HFF-Myc (cell line): ENCODE results near the gene RBFOX2.

Experiments used
- DNase-seq: peaks from one replicate; pipeline ENCODE4 v3.0.0-alpha.2; 2011; ENCODE audit warnings: low read depth; ENCODE audit errors: extremely low read depth
- H3K4me3 ChIP-seq: replicated peaks from 2 replicates; pipeline ENCODE4 v1.5.1; 2011; ENCODE audit warnings: low read depth, mild to moderate bottlenecking, control low read depth, low read length
- TF ChIP-seq, protein P1 (sequence below): IDR thresholded peaks from 2 replicates; pipeline ENCODE4 v1.5.1; 2012; ENCODE audit warnings: mild to moderate bottlenecking, low read depth, low read length, control low read depth; ENCODE audit errors: missing control alignments

RBFOX2 gene

DNA sequence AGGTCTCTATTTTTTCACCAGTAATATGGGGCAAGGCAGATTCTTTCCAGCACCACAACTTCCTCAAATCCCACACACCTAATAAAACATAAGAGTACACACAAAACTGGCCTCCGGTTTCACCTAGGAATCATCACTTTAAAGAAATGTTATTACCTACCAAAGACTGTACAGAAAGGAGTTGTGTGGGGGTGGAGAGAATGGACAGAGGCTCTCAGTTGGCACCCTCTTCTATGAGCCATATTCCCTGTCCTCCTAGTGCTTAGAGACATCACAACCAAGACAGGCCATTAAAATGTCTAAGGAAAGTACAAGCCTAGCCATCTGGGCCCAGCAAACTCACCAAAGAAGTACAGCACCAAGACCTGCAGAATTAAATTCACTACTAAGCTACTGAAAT is 56.1 kb downstream of the RBFOX2 start:
- DNase-seq: peak; percentile 79
- no peak overlapping the region for H3K4me3 ChIP-seq
- TF ChIP-seq, protein P1, sequence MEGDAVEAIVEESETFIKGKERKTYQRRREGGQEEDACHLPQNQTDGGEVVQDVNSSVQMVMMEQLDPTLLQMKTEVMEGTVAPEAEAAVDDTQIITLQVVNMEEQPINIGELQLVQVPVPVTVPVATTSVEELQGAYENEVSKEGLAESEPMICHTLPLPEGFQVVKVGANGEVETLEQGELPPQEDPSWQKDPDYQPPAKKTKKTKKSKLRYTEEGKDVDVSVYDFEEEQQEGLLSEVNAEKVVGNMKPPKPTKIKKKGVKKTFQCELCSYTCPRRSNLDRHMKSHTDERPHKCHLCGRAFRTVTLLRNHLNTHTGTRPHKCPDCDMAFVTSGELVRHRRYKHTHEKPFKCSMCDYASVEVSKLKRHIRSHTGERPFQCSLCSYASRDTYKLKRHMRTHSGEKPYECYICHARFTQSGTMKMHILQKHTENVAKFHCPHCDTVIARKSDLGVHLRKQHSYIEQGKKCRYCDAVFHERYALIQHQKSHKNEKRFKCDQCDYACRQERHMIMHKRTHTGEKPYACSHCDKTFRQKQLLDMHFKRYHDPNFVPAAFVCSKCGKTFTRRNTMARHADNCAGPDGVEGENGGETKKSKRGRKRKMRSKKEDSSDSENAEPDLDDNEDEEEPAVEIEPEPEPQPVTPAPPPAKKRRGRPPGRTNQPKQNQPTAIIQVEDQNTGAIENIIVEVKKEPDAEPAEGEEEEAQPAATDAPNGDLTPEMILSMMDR: no peak

DNA sequence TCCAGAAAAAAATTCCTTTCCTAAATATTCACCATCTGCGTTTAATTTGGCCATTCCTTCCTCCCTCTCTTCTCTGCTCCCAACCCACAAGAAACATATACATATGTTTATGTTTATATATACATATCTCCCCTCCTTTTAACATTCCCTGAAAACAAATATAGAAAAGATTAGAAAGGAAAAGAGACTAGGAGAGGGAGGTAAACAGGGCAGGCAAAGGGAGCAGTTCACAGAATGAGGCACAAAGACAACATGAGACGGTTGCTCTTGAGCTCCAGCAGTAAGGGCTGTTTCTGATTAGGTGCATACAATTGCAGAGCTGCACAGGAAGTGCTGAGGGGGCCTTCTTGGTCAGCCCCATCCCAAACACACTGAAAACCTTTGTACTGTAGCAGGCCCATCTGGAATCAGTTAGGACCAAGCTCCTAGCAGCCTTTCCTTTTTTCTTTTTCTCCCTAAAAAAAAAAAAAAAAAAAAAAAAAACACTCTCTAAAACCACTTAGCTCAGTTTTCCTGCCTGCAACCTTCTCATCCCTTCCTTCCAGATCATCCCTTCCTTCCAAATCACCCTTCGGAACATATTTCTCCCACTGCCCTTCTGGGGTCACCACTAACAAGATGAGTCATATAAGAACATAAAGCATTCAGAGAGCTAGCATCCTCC is 57.0 kb downstream of the RBFOX2 start:
- DNase-seq: peak; percentile 99
- no peak overlapping the region for H3K4me3 ChIP-seq
- TF ChIP-seq, protein P1: no peak

DNA sequence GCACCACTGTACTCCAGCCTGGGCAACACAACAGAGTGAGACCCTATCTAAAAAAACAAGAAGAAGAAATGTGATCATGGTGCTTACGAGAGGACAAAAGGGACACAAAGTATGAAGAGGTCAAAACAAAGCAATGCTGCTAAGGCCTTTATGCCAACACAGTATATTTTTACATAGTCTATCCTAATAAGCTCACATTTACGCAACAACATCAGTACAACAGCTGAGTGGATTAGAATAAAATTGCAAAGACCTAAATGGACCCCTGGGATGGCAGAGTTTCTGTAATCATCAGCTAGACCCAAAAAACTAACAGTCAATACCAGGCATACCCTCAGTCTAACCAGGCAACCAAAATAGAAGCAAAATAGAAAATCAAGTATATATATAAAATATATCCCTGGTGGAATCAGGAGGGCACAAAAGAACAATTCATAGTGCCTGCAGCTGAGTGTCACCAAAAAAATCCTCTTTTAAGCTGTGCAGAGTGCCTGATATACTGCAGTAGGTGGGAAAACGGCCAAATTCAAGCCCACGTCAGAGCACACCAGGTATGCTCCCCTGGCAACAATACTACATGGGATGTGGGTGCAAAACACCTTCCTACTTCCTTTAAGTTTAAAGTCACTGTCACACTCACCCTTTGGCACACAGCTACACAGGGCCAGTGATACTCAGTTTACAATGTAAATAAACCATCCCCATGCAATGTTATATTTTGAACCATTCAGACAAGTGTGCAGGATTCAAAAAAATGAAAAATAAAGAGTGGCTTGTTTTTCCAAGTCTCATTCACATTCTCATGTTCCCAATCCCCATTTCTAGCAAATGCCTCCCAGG is 57.8 kb downstream of the RBFOX2 start:
- peak overlapping the region; percentile 4; the same call in 1 of the 2 replicates for H3K4me3 ChIP-seq
- DNase-seq: no peak
- TF ChIP-seq, protein P1: no peak

DNA sequence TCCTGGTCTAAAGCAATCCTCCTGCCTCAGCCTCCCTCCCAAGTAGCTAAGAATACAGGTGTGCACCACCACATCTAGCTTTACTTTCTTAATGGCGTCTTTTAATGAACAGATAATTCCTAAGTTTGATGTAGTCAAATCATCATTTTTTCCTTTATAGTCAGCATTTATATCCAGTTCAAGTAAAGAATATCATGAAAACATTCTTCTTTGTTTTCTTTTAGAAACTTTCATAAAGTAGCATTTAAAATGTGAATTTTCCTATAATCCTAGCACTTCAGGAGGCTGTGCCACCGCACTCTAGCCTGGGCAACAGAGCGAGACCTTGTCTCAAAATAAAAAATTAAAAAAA is 61.6 kb downstream of the RBFOX2 start:
- TF ChIP-seq, protein P1: no peak
- DNase-seq: no peak
- no peak overlapping the region for H3K4me3 ChIP-seq

DNA sequence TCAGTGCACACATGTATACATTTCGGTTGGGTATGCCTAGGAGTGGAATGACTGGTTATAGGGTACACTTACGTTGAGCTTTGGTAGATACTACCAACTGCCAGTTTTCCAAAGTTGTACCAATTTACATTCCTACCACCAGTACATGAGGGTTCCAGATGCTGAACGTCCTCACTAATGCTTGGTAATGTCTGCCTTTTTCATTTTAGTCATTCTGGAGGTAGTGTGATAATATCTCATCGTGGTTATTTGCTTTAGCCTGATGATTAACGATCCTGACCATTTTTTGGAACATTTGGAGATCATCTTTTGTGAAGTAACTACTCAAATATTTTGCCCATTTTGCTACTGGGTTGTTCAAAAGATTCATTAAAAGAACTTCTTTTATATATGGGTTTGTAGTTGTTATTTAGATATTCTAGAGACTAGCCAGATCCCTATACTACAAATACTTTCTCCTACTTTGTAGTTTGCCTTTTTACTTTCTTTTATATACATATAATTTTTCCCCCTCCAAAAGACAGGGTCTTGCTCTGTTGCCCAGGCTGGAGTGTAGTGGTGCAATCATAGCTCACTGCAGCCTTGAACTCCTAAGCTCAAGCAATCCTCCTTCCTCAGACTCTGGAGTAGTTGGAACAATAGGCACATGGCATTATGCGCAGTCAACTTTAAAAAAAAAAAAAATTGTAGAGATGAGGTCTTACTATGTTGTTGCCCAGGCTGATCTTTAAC is 62.1 kb downstream of the RBFOX2 start:
- TF ChIP-seq, protein P1: no peak
- DNase-seq: peak; percentile 72
- H3K4me3 ChIP-seq: no peak overlapping the region

DNA sequence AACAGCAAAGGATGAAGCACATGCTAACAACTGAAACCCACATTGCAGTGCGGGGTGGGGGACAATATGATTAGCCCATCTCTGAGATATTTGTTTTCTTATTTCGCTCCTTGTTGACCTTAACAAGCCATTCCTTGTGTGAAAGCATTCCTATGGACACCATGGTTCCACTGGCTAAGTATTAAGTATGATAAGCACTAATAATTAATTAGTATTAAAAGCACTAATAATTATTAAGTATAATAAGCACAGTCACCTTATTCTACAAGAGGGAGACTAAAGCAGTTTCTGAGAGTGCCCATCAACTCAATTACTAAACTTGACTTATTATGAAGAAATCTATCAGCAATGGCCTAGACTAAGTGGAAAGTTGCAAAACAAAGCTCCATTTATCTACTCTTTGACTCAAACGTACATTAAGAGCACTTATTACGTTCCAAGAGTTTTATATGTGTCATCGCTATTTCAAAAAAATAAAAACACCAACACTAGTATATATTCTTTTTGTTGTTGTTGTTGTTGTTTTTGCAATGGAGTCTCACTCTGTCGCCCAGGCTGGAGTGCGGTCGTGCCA is 65.3 kb downstream of the RBFOX2 start:
- DNase-seq: no peak
- H3K4me3 ChIP-seq: no peak overlapping the region
- TF ChIP-seq, protein P1: no peak
